ENCODE measurements around the gene JMJD4.
"Not testable (repeated sequence)": the region's sequence is repeated elsewhere in the genome, so short reads cannot be mapped to it uniquely, and the experiment has no call there.

JMJD4 gene

GRCh38 chr1:227730630-227731151 lies 4.4 kb downstream of the JMJD4 start:
- DNase-seq: no peak

GRCh38 chr1:227729881-227730629 lies 5.0 kb downstream of the JMJD4 start:
- DNase-seq: no peak

- DNase-seq: no peak
Observed at GRCh38 chr1:227729144-227729880, 5.8 kb downstream of the JMJD4 start.

- DNase-seq: no peak
Observed at GRCh38 chr1:227728892-227729143, 6.3 kb downstream of the JMJD4 start.

GRCh38 chr1:227728059-227728891 lies 6.8 kb downstream of the JMJD4 start:
- peak; percentile 75 for DNase-seq

- no peak for DNase-seq
Observed at GRCh38 chr1:227726924-227727599, 8.0 kb downstream of the JMJD4 start.

GRCh38 chr1:227726318-227726717 lies 8.8 kb downstream of the JMJD4 start:
- no peak for DNase-seq

GRCh38 chr1:227725046-227725445 lies 10.1 kb downstream of the JMJD4 start:
- no peak for DNase-seq

- no peak for DNase-seq
Observed at GRCh38 chr1:227723474-227723873, 11.6 kb downstream of the JMJD4 start.

GRCh38 chr1:227718932-227719331 lies 16.2 kb downstream of the JMJD4 start:
- DNase-seq: no peak

- no peak for DNase-seq
Observed at GRCh38 chr1:227712648-227713047, 22.5 kb downstream of the JMJD4 start.

- DNase-seq: not testable (repeated sequence)
Observed at GRCh38 chr1:227710474-227710873, 24.6 kb downstream of the JMJD4 start.

GRCh38 chr1:227709451-227709850 lies 25.7 kb downstream of the JMJD4 start:
- DNase-seq: no peak

GRCh38 chr1:227707846-227708245 lies 27.3 kb downstream of the JMJD4 start:
- no peak for DNase-seq

- DNase-seq: not testable (repeated sequence)
Observed at GRCh38 chr1:227701631-227702030, 33.5 kb downstream of the JMJD4 start.

- DNase-seq: no peak
Observed at GRCh38 chr1:227697321-227697864, 37.7 kb downstream of the JMJD4 start.

- no peak for DNase-seq
Observed at GRCh38 chr1:227685807-227686206, 49.3 kb downstream of the JMJD4 start.
